ENCODE data around the gene JUNB.
A peak's percentile ranks its signal among the peaks of the same experiment; 100 is the strongest.
"Not testable (repeated sequence)": the region's sequence is repeated elsewhere in the genome, so short reads cannot be mapped to it uniquely, and the experiment has no call there.

Gene JUNB

DNA sequence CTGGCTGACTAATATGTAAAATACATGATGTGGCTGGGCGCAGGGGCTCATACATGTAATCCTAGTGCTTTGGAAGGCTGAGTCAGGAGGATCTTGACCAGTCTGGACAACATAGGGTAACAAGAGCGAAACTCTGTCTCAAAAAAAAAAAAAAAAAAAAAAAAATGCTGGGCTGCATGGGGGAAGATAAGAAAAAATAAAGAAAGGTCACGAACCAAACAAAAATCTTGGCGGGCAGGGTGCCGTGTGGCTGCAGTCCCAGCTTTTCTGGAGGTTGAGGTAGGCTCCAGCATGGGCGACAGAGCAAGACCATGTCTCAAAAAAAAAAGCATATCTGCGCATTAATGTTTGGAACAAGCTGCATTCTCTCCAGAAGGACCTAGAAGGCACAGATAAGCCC is 23.8 kb downstream of the JUNB start:
- no peak for DNase-seq

DNA sequence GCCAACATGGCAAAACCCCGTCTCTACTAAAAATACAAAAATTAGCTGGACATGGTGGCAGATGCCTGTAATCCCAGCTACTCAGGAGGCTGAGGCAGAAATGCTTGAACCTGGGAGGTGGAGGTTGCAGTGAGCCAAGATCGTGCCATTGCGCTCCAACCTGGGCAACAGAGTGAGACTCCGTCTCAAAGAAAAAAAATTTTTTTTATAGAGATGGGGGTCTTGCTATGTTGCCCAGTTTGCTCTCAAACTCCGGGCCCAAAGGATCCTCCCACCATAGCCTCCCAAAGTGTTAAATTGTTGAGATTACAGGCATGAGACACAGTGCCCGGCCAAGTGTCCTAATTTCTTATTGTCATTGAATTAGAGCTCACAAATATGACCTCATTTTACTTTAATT is 25.9 kb downstream of the JUNB start:
- not testable (repeated sequence) for DNase-seq

DNA sequence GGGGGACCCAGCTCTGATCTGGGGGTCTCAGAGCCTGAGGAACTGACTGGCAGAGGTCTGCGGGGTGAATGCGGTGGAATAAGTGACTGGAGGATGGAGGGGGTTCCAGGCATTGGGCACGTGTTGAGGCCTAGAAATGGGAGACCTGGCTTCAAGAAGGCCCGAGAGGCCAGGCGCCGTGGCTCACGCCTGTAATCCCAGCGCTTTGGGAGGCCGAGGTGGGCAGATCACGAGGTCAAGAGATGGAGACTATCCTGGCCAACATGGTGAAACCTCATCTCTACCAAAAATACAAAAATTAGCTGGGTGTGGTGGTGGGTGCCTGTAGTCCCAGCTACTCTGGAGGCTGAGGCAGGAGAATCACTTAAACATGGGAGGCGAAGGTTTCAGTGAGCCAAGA is 26.5 kb downstream of the JUNB start:
- not testable (repeated sequence) for DNase-seq

DNA sequence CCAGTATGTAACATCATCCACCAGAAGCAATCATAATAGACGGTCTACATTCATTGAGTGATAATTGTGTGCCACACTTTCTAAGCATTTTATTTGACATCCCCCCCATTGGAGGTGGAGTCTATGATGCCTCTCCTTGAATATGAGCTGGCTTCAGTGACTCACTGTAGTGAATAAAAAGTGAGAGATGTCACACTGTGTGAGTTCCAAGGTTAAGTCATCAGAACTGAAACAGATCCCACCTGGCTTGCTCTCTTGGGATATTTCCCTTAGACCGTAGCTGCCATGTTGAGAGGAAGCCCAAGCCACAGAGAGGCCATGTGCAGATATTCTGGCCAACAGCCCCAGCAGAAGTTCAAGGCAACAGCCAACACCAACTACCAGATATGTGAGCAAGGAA is 30.5 kb downstream of the JUNB start:
- no peak for DNase-seq

DNA sequence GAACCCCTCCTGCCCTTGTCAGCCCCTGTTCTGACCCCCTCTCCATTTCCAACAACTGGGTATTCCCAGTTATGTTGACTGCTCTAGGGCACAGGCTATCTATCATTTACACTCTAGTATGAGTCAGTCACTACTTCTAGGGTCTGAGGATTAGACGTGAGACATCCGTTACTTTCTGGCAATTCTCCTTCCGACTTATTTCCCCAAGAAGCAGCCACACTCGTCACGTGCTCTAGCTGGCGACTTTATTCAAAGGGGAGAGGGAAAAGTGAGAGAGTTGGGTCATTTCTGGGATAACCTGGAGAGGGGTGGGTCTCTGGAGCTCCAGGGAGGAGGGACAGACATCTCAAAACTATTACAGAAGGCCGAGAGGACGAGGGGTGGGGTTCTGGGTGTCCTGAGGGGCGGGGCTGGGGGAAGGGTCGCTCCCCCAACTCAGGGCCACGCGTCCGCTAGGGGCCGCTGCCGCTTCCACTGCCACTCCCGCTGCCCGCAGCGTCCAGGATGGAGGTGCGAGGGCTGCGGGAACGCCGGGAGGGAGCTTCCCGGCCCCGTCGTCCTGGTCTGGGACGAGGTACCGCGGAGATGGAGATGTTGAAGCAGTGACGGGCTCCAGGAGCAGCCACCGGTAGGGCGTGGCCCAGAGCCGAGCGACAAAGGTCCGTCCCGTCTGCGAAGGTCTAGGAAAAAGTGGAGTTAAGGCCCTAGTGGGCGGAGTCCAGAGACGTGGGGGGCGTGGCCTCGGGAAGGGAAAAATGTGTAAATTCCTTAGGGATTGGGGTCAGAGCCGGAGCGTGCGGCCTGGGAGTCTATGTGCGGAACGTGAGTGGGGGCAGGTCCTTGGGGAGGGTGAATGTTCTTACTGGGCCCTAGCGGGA is 34.2 kb downstream of the JUNB start:
- no peak for DNase-seq

DNA sequence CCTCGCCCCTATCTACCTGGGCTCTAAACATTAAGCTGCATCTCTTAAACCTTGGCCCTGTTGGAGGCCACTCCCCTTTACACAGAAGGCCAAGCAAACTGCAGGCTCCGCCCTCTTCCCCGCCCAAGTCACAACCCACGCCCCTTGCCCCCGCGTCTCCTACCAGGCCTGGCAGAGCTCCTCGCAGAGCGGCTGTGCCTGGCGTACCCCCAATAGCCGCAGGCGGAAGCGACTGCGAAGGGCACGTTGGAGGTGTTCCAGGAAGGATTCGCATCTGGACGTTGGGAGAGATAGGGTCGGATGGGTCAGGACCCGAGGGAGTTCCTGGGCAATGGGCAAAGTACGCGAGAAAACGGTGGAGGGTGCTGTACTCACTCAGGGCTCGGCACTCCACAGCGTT is 37.2 kb downstream of the JUNB start:
- peak; percentile 38 for DNase-seq

DNA sequence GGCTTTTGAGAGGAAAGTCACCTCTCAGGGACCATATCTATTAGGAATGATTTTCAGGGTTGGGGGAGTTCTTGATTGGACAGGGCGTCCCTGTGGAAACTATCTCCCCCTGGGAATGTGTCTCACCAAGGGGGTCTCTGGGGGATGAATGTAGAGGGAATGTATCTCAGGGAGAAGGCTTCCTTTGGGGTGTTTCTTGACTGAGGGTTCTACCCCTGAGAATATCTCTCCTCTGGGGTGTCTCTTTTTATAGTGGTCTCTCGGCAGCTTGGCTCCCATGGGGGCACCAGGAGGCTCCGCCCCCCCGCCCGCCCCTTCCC is 42.1 kb downstream of the JUNB start:
- no peak for DNase-seq

DNA sequence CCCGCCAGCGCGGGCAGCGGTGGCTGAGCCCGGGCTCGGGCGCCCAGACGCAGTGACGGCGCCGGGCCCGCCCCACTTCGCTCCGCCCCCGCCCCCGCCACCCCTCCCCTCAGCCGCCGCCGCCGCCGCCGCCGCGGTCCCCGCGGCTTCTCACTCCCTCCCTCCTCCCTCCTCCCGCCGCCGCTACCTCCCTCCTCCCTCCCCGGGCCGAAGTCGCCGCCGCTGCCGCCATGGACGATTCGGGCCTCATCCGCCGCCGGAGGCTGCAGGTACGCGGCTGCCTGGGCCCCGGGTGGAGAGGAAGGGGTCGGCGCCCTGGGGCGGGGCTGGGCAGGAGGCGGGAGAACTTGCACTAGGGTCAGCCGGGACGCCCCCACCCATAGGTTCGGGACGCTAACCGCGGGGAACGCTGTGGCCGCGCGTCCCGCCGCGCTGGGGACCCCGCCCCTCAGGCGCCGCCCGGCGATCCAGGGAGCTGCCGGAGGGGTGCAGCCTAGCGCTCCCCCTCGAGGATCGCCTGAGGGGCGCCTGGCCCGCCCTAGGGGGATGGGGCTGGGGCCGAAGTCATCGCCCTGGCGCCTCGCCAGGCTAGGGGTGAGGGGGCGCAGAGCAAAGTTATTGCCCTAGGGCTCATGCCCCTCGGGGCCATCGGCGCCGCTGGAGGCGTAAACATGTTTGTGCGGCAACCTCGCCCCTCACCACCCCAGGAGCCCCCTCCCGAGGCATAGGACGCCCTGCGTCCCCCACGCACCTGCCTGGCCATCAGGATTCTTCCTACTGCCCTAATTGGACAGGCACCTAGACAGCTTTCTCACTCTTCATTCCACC is 42.7 kb downstream of the JUNB start:
- DNase-seq = peak; percentile 20

DNA sequence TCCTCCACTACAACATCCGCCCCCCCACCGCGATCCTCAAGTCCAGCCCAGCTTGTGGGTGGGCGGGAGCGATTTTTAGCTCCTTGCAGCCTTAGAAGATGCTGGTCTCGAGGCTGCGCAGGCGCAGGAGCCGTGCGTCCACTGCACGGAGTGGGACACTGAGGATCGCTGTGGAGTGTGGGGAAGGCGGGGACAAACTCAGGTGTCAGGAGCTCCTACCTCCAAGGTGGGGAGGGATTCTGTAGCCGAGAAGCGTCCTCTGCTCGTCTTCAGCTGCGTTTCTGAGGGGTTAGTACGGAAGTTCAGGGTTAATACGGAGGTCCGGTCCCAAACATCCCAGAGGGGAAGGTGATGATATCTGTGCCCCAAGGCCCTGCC is 43.3 kb downstream of the JUNB start, which contains the start of gene RTBDN:
Gene RTBDN, minus strand, starts transcription at position 14 of the 378 bp plus-strand sequence. CDS start 4,600 bp downstream, outside the sequence.
- DNase-seq = no peak

DNA sequence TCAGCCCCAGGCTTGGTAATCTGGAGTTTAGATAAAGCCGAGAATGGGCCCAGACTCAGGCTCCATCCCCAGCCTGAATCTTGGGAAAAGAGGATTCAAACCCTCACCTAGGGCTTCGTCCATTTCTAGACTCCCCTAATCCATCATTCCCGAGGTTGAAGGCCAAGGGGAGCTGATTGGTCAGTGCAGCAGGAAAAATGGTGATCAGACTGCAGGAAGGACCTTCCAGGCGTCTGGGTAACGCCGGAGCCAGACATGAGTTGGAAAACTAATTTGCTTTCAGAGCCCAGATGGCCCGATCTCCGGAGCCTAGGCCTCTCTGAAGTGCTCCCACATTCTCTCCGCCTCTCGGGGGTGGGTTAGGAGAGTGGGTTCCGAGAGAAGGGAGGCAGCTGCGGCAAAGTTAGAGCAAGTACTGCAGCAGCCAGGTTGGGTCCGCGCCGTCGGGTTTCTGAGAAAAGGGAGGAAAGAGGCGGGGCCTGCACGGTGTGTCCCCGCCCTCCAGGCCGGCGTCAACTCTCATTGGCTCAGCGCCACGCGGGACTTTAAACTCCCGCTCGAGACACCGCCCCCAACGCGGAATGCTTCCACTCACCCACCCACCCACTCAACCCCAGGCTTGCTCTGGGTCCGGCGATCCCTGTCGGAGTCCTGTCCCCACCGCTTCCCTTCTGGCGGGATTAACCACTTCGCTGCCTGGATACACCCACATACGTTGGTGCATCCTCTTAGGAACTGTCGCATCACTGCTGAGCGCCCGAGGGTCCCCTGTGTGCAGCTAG is 43.9 kb downstream of the JUNB start:
- no peak for DNase-seq

DNA sequence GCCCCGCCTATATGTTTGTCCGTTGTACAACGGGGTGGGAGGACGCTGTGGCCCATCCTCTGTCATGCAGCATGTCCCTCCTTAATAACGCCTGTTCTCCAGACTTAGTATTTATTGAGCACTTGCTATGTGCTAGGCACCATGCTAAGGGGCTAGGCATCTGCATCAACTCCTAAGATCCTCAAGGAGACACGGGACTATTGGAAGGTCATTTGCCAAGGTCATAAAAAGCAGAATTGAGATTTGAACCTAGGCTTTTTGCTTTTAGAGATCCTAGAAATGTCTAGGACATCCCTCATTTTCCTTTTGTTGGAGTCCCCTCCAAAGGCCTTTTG is 45.2 kb downstream of the JUNB start:
- no peak for DNase-seq

DNA sequence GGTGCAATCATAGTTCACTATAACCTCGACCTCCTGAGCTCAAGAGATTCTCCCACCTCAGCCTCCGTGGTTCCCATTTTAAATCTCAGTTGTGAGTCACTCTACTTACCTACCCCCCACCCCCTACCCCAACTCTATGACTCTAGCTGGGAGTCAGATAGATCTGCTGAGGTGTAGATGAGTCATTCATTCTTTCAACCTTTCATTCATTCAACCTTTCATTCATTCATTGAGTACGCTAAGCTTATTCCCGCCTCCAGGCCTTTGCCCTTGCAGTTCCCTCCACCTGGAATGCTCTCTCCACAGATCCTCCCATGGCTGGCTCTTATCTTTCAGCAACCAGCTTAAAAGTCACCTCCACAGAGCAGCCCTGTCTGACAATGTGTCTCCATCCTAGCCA is 45.9 kb downstream of the JUNB start:
- no peak for DNase-seq

DNA sequence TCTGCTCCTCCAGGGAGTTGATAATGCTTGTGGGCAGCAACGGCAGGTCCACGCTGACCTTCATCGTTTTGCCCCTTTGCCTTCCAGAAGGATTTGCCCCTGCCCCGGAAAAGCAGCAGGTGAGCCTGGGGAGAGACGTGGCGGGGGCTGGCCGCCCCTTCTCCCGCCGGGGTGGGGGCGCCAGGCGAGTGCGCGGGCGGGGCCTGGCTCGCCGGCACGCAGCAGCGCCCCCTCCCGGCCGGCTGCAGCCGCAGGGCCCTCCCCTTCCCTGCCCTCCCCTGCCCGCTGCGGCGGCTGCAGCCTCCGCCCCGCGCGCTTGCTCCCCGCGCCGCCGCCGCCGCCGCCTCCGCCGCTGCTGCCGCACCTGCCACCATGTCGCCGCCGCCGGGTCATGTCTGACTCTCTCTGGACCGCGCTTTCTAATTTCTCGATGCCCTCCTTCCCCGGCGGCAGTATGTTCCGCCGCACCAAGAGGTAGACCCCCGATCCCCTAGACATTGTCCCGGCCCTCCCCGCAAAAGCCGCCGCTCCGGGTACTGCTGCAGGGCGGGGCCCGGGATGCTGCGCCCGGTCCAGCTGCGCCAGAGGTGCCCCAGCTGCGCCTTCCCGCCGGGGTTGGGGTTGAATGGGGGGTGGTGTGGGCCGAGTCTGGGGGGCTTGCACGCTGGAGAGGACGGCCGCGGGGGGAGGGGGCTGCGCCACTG is 47.0 kb downstream of the JUNB start, which contains the start of gene MAST1:
Gene MAST1, plus strand, starts transcription at position 334 of the 704 bp plus-strand sequence. Its CDS starts 58 bp downstream, at position 392.
- DNase-seq = peak; percentile 61

DNA sequence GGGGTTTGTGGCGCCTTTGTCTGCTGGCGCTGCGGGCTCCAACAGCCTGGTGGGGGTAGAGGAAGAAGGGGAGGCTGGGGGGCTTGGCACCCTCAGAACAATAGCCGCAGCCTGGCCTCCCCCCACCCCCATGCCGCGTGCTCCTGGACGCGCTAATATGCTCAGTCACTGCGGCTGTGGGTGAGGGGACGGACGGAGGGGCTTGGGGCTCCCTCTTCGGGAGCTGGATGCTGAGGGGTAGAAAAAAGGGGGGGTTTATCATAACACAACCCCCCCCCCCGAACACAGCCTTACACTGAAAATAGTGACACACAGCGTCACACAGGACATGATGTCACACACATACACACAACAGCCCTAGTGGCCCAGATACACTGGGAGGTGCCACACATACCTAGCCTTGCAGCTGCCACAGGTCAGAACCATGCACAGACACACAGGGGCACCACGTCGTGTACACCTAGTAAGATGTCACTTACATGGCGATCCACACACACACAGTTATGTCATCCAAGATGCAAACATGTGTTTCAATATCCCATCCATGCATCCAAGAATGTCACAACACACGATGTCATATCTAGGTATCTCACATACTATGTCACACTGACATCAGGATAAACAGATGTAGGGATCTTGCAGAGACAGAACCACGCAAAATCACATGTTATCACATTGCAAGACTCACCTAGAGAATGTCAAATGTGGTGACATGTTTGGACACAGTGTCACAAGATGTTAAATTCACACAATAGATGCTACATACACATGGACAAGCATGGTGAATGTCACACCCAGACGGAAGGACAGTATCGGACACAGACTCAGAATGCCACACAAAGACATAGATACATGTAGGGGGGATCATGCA is 47.8 kb downstream of the JUNB start:
- DNase-seq = no peak

DNA sequence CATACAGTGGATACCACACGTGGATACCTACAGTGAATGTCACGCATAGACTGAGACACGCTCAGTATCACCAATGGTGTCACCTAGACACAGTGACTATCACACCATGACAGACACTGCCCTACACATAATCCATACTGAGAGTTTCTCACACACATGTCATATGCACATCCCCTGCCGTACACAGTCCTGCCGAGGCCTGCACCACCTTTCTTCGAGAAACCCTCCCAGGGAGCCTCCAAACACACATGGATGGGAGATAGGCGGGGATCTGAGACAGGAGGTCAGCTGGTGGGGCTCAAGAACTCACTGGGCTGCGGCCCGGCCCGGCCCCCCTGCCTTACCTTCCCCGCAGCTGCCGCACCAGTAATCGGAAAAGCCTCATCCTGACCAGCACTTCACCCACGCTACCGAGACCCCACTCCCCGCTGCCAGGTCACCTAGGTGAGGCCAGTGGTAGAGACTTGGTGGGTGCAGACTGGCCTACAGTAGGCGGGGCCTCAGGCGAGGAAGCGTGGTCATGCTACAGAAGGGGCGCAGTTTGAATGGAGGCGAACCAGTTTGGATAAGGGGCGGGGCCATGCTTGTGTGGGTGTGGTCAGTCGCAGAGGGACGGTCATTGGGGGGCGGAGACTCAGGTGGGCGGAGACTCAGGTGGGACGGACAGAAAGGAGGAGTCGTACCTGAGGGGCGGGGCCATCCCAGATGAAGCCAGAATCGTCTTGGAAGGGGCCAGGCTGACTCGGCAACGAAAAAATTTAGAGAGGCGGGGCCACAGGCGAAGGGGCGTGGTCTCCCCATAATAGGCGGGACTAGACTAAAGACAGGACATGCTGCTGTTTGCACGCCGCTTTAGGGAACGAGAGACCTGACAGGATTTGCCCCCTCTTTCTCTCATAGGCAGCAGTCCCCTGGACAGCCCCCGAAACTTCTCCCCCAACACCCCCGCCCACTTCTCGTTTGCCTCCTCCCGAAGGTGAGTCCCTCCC is 49.1 kb downstream of the JUNB start:
- DNase-seq = peak; percentile 55

DNA sequence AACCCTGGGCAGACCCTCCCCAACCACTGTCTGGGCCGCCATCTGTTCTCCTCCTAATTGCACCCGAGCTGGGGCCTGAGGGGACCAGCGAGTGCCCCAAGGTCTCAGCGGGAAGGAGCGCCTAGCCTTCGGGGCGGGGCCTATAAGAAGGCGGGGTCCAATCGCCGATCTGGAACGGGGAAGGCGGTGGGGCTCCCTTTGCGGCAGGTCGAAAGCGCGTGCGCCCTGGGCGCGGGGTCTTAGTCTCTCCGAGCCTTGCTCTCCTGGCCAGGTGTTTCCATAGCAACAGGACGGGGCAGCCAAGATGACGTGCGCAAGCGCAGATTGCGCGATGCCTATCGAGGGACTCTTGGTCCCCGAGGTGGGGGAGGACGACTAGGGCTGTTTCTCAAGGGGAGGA is 49.8 kb downstream of the JUNB start:
- DNase-seq = no peak

DNA sequence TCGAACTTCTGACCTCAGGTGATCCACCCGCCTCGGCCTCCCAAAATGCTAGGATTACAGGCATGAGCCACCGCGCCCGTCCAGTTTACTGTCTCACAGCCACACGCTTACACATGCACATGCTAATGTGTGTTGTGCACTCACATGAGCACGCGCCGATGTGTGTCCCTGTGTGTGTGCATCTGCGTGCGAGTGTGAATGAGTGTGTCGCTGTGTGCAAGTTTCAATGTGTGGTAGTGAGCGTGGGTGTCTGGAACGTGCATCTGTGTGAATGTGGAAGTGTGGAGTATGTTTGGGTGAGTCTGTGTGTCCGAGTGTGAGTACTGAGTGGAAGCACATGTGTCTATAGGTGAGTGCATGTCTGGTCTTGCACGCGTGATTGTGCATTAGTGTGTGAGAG is 51.2 kb downstream of the JUNB start:
- no peak for DNase-seq

Measured in OCI-M1 (cell line).